K562 (cell line): Measurements from ENCODE around the gene ERVK3-1. TPM values are rescaled to one million over a fixed set of nuclear protein-coding genes. Genes with fewer than 3 reads are reported as not detected.
A peak's percentile ranks its signal among the peaks of the same experiment; 100 is the strongest.

Source experiments
- BRF1 ChIP-seq: IDR thresholded peaks from 3 replicates; pipeline ENCODE4 v1.6.1; 2011; ENCODE audit warnings: borderline replicate concordance, mild to moderate bottlenecking; ENCODE audit not compliant: insufficient read length; ENCODE audit errors: extremely low read depth
- polyA plus RNA-seq, 8 experiments: library from polyadenylated mRNA; depleted of rRNA in 4 of 8; stranded (reverse) in 5 of 8; unstranded in 3 of 8; fragments of >200 nt; fragmentation: Nextera tagmentation in 2 of 8; fragmentation: Illumina TruSeq in 1 of 8; extraction: Ambion mirVana in 2 of 8; extraction: Trizol in 1 of 8; gene quantifications; 2 replicates each; pipeline versions ENCODE4 v1.2.1 to v1.2.3, GENCODE V29; 2011 to 2014; ENCODE audit warnings: inconsistent platforms in 1 of 8, missing spikeins in 1 of 8
- total RNA-seq, 7 experiments: library from RNA; depleted of rRNA in 6 of 7; stranded (reverse); fragments of >200 nt in 6 of 7; fragmentation: Illumina TruSeq in 2 of 7; extraction: Trizol in 2 of 7; gene quantifications; 2 replicates each; pipeline versions ENCODE4 v1.2.1 to v1.2.3, GENCODE V29; 2011 to 2021; ENCODE audit warnings: low replicate concordance in 1 of 7
- TF ChIP-seq, protein P1 (sequence below), 2 experiments: fragments of 450-650 bp; formaldehyde crosslinking in 1 of 2; IDR thresholded peaks; 2 replicates each; pipeline versions ENCODE4 v1.4.0 to v1.6.1; 2014 to 2020; ENCODE audit warnings: mild to moderate bottlenecking in 2 of 2, borderline replicate concordance in 1 of 2, low read depth in 1 of 2
- TF ChIP-seq, protein P2 (sequence below): conservative IDR thresholded peaks from 2 replicates; pipeline ENCODE4 v1.6.1; 2011; ENCODE audit warnings: low read depth, mild to moderate bottlenecking, low read length; ENCODE audit not compliant: control insufficient read depth

Gene ERVK3-1
- total and polyA plus RNA-seq, 9 of the 15 experiments (the other 6 are each of a cell fraction or from before 2014, with no cell fraction given) = 87.6 to 299 (median 119) TPM

DNA sequence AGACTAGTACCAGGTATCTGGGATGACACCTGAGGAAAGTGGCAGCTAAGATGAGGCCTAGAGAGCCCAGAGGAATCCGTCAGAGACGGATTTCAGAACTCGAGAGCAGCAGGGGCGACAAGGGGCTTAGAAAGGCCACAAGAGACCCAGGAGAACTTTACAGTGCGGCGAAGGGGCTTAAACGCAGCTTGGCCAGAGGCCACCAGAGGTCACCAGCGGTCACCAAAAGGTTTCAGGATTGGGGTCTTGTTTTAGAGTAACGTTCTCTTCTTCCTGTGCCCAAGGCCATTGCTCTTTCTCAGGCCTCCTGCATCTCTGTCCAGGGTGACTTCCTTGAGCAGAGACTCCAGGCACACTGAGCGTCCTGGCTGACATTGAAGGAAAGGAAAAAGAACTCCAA lies 23.8 kb downstream of the ERVK3-1 start (continued):
- TF ChIP-seq, protein P1, sequence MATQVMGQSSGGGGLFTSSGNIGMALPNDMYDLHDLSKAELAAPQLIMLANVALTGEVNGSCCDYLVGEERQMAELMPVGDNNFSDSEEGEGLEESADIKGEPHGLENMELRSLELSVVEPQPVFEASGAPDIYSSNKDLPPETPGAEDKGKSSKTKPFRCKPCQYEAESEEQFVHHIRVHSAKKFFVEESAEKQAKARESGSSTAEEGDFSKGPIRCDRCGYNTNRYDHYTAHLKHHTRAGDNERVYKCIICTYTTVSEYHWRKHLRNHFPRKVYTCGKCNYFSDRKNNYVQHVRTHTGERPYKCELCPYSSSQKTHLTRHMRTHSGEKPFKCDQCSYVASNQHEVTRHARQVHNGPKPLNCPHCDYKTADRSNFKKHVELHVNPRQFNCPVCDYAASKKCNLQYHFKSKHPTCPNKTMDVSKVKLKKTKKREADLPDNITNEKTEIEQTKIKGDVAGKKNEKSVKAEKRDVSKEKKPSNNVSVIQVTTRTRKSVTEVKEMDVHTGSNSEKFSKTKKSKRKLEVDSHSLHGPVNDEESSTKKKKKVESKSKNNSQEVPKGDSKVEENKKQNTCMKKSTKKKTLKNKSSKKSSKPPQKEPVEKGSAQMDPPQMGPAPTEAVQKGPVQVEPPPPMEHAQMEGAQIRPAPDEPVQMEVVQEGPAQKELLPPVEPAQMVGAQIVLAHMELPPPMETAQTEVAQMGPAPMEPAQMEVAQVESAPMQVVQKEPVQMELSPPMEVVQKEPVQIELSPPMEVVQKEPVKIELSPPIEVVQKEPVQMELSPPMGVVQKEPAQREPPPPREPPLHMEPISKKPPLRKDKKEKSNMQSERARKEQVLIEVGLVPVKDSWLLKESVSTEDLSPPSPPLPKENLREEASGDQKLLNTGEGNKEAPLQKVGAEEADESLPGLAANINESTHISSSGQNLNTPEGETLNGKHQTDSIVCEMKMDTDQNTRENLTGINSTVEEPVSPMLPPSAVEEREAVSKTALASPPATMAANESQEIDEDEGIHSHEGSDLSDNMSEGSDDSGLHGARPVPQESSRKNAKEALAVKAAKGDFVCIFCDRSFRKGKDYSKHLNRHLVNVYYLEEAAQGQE (IDR thresholded peaks at IDR 0.05; ENCODE audit: borderline replicate concordance) = peak; percentile 60
- TF ChIP-seq, protein P1 (CRISPR knock-in tag; IDR thresholded peaks at IDR 0.05; ENCODE audit: low read depth) = no peak
- TF ChIP-seq, protein P2, sequence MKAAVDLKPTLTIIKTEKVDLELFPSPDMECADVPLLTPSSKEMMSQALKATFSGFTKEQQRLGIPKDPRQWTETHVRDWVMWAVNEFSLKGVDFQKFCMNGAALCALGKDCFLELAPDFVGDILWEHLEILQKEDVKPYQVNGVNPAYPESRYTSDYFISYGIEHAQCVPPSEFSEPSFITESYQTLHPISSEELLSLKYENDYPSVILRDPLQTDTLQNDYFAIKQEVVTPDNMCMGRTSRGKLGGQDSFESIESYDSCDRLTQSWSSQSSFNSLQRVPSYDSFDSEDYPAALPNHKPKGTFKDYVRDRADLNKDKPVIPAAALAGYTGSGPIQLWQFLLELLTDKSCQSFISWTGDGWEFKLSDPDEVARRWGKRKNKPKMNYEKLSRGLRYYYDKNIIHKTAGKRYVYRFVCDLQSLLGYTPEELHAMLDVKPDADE = 0 out of 2 replicates have a peak, but pooled peaks have one; percentile 1
- no peak for TF ChIP-seq BRF1
